Stimulated activated CD4-positive, alpha-beta T cell treated with anti-CD3 and anti-CD28 coated beads, Interleukin-1b, Interleukin-23, amount 100 ng/mL, for 4 hours (primary cell): ENCODE data around the gene C1orf159.
A peak's percentile ranks its signal among the peaks of the same experiment; 100 is the strongest.
"Not testable (repeated sequence)": the region's sequence is repeated elsewhere in the genome, so short reads cannot be mapped to it uniquely, and the experiment has no call there.

Experiments used
- DNase-seq, 2 donors: peaks; one replicate each; pipeline ENCODE4 v3.0.0-alpha.2; 2020; ENCODE audit warnings: low read depth in 2 of 2

The C1orf159 gene

GRCh38 chr1:1081311-1082238 lies 34.3 kb downstream of the C1orf159 start:
- no peak for DNase-seq

- DNase-seq = no peak
These were observed 35.0 kb downstream of the C1orf159 start for GRCh38 chr1:1080951-1081310.

GRCh38 chr1:1080122-1080757 lies 35.6 kb downstream of the C1orf159 start:
- no peak for DNase-seq

GRCh38 chr1:1079408-1080121 lies 36.3 kb downstream of the C1orf159 start:
- no peak for DNase-seq

- not testable (repeated sequence) for DNase-seq
These were observed 38.5 kb downstream of the C1orf159 start for GRCh38 chr1:1077396-1077795.

GRCh38 chr1:1075148-1075935 lies 40.5 kb downstream of the C1orf159 start:
- DNase-seq = no peak

GRCh38 chr1:1074631-1075147 lies 41.2 kb downstream of the C1orf159 start:
- DNase-seq = no peak

- no peak for DNase-seq
These were observed 41.9 kb downstream of the C1orf159 start, which contains the start of gene RNF223 for GRCh38 chr1:1073743-1074587. RNF223 (minus strand) TSS chr1:1074306; CDS start chr1:1072566, 1,740 bp downstream.

GRCh38 chr1:1072849-1073742 lies 42.8 kb downstream of the C1orf159 start:
- DNase-seq = no peak

GRCh38 chr1:1072299-1072848 lies 43.5 kb downstream of the C1orf159 start:
- no peak for DNase-seq

- DNase-seq = no peak
These were observed 44.2 kb downstream of the C1orf159 start for GRCh38 chr1:1071486-1072298.

GRCh38 chr1:1069711-1070676 lies 45.9 kb downstream of the C1orf159 start:
- no peak for DNase-seq

- peak; percentile 91 to 92 for DNase-seq
These were observed 46.7 kb downstream of the C1orf159 start for GRCh38 chr1:1069056-1069710.

- DNase-seq = no peak
These were observed 47.3 kb downstream of the C1orf159 start for GRCh38 chr1:1068517-1069055.

GRCh38 chr1:1067860-1068516 lies 47.9 kb downstream of the C1orf159 start:
- DNase-seq = no peak
